ENCODE data around the gene GPR82.
"Not testable (repeated sequence)": the region's sequence is repeated elsewhere in the genome, so short reads cannot be mapped to it uniquely, and the experiment has no call there.

The GPR82 gene, protein sequence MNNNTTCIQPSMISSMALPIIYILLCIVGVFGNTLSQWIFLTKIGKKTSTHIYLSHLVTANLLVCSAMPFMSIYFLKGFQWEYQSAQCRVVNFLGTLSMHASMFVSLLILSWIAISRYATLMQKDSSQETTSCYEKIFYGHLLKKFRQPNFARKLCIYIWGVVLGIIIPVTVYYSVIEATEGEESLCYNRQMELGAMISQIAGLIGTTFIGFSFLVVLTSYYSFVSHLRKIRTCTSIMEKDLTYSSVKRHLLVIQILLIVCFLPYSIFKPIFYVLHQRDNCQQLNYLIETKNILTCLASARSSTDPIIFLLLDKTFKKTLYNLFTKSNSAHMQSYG

DNA sequence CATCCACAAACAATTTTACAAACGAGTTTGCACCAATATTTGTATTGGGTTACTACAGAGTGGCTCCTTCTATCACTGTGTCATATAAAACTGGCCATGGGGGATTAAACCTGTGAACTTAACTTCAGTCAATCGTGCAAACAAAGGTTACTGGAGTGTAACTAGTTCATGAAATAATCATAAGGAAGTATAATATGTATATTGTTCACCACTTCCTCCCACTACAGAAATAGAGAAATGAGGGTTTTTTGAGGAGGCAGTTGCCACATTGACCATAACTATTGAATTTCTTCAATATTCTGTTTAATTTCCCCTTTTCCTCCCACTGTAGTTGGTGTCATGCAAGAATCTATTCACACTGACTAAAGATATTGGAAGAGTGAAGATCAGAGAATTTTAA, at the start of gene GPR82:
TSS of gene GPR82 (plus strand) at position 356 of the 400 bp plus-strand sequence. CDS start 2,846 bp downstream, outside the sequence.
- DNase-seq = no peak

GRCh38 chrX:41676361-41676760, 47.6 kb upstream of the GPR82 start:
- not testable (repeated sequence) for DNase-seq

DNA sequence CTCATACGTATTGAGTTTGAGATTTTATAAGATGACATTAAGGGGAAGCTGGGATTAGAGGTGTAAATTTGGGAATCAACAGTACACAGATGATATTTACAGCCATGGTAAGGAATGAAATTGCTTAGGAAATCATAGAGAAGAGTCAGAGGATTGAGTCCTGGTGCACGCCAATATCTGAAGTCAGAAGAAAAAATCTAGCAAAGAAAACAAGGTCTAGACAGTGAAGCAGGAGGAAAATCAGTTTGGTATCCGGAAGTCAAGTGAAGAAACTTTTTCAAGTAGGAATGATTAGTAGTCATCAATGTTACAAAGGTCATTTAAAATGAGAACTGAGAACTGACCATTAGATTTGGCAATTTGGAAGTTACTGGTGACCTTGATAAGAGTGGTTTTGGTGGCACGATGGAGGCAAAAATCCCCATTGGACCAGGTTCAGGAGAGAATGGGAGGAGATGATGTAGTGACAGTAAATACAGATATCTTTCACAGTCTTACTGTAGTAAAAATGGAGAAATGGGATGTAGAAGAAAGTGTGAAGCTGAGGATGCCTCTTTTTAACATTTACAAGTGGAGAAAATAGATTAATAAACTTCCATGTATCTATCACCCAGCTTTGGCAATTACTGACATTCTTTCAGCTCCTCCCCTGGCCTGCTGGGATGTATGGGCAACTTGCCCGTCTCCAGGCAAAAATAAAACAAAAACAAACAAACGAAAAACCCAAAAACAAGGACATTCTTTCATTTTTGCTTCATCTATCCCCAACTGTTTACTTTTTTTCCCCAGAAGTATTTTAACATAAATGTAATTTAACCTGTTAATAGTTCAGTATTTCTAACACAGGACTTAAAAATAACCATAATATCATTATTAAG, 46.6 kb upstream of the GPR82 start:
- DNase-seq = no peak

DNA sequence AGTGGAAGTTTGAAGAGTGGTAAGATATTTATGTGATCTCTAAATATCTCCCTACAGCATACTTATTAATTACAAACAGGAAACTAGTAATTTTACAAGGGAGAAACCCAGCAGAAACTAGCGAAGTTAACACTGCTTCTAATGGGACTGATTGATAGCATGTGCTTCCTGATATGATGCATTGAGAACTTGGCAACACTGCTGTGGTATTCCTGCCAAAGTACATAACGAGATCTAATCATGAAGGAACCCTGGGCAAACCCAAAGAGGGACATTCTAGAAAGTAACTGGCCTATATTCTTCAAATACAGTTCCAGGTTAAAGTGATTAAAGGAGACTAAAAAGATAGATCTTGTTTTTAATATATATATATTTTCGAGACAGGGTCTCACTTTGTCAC, 39.8 kb upstream of the GPR82 start:
- DNase-seq = no peak

- DNase-seq = no peak
These were observed 39.0 kb upstream of the GPR82 start for GRCh38 chrX:41684940-41685339.

DNA sequence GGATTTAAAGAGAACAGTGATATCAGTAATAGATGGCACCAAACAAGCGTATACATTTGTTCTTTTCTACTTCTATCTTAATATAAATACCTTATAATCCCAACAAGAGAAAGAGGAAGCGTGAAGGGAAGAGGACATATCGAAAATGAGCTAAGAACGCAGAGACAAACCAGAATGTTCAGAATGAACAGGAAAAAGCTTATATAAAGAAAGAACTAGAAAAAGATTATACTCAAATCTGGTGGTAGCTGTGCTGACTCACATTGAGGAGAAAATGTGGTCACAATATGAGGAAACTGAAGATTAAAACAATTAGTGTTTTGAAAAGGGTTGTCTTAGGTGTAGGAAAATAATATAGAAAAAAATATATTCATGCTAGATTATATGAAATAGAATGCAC, 37.2 kb upstream of the GPR82 start:
- no peak for DNase-seq

- DNase-seq = no peak
These were observed 35.8 kb upstream of the GPR82 start for GRCh38 chrX:41688156-41688555.

DNA sequence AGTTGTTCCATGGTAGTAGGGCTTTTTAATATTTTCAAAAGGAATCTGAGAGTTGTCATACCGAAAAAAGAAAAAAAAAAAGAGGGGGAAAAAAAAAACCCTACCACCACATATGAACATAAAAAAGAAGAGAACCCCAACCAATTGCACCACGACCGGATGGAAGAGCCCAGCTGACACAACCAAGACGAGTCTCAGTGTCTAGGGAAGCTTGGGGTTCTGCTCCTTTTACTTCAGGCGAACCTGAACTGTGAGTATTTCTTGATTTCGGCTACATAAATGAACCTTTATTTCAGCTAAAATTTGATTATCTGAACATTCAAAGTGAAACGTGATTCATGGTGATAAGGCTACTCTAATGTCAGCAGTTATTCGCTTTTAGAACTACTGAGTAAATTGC, 35.1 kb upstream of the GPR82 start, which contains the start of gene GPR34:
TSS of gene GPR34 (plus strand) at position 139 of the 400 bp plus-strand sequence. CDS start 6,661 bp downstream, outside the sequence.
- no peak for DNase-seq

GRCh38 chrX:41689711-41690110, 34.3 kb upstream of the GPR82 start:
- no peak for DNase-seq

GRCh38 chrX:41692162-41692749, 31.7 kb upstream of the GPR82 start:
- DNase-seq = no peak

DNA sequence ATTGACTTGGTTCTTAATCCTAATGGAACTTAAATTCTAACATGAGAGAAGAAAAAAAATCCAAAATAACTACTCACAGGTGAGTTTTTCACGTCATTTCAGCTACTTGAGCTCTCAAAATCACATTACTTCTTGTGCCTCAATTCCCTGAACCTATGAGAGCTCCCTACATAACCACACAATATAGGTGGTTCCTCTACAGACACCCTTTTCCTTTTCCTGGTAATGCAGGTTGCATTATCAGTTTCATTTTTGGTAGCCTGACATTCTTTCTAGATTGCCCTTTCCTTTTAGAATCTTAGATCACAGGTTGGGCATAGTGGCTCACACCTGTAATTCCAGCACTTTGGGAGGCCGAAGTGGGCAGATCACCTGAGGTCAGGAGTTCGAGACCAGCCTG, 31.0 kb upstream of the GPR82 start:
- DNase-seq = no peak

- no peak for DNase-seq
These were observed 28.6 kb upstream of the GPR82 start for GRCh38 chrX:41695426-41695825.

DNA sequence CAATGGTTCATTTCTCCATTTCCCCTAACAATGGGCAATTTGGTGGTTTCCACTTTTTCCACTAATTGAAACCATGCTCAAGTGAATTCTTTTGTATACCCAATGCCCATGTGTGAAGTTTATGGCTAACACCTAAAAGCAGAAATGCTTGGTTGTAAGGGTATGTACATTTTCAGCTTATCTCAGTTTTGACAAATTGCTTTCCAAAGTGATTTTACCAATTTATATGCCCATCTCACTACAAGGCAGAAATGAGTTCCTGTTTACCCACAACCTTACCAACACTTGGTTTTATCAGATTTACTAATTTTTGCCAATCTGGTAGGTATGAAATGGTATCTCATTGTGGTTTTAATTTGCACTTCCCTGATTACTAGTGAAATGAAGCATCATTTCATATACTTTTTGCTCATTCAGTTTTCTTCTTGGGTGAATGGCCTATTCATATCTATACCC, 20.4 kb upstream of the GPR82 start:
- DNase-seq = no peak

GRCh38 chrX:41705042-41705441, 18.9 kb upstream of the GPR82 start:
- no peak for DNase-seq

- no peak for DNase-seq
These were observed 18.2 kb upstream of the GPR82 start for GRCh38 chrX:41705680-41706374.

DNA sequence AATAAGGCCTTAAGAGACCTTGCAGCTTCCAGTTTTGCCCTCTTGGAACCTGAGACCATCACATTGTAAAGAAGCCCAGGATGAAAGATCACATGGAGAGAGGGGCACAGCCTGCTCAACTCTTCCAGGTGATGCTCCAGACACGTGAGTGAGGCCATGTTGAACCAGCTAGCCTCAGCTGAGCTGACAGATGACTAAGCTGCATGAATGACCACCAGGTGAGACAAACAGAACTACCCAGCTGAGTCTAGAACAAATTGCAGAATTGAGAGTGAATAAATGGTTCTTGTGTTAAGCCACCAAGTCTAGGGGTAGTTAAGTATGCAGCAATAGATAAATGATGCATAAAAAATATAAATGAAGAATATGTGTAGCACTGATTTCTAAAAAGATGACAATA, 16.8 kb upstream of the GPR82 start:
- DNase-seq = no peak

DNA sequence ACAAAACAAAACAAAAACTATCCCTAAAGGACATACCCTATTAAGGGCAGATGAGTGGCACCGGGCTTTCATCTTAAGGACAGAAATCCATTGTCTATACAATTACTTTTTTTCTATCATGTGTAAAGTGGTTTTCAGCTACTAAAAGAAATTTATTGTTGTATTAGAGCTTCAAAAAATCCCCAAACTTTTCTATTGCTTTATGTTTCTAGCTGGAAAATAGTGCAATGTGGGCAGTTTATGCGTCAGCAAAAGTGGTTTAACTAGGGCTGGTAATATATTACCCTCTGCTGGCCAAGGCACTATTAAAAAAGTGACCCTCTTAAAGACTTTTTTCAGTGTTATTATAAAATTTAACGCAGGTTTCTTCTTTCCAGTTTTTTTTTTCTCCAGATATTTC, 15.5 kb upstream of the GPR82 start:
- DNase-seq = no peak

GRCh38 chrX:41711021-41711667, 12.8 kb upstream of the GPR82 start:
- no peak for DNase-seq

DNA sequence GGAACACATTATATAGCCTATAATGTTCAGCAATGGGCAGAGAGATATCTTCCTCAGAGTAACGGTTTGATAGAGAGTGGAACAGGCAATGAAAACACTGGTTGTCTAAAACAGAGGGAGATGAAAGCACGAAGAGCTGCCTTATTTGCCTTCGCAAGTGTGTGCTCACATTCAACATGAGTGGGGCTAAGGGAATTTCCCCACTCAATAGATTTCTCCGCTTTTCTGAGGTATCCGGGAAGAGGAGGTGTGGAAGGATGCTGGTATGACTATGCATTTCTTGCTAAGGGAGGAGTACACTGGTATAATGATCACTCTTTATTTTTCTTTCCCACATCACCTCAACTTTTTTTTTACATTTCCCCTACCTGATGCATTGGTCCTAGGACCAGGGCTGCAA, 7.8 kb upstream of the GPR82 start:
- no peak for DNase-seq

DNA sequence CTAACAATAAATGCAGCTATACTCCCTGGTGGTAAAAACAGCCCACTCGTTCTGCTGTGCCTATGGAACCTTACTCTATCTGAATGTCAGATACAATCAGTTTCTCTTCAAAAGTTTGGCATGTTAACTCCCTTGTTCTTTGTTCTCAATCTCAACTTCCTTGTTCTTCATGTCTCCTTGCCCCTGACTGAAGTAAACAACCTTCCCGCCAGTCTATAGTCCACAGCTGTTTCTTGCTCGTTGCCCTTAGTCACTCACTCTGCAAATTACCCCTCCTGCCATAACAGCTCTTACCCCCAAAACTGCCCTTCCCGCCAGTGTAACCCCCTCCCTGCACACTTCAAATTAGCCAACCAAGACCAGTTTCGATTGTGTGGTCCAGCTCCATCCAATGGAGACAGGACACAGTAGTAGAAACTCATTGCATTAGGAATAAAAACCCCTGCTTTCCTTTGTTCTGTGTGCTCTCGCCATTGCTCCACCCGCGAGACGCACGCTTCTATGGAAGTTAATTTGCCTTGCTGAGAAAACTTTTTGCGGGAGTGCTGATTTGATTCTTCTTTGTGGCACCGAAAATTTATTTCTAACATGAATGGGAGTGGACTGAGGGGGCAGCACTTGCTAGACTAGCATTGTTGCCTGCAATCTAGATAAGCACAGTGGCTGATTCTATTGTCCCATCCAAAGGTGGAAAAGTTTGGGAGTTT, 7.1 kb upstream of the GPR82 start:
- DNase-seq = no peak

- no peak for DNase-seq
These were observed 5.3 kb upstream of the GPR82 start for GRCh38 chrX:41718481-41719235.

Data from amniotic stem cell (primary cell).